CD4-positive, alpha-beta T cell (primary cell): ENCODE measurements around the gene XRCC5. TPM values are rescaled to one million over a fixed set of nuclear protein-coding genes. Genes with fewer than 3 reads are reported as not detected.

Experiments
- ATAC-seq: fragments of 200-7000 bp; cut with Tn5 transposase; one replicate; pipeline ENCODE4 v1.10.0; 2022; ENCODE audit warnings: mild to moderate bottlenecking; ENCODE audit not compliant: poor library complexity
- CTCF ChIA-PET: fragments of 350-600 bp; sonication (Branson Sonifier 250); formaldehyde crosslinking; loops from one replicate; lab custom pipeline; 2021; ENCODE audit warnings: antibody characterized with exemption, inconsistent platforms; lab: Charles Lee
- POLR2A ChIA-PET: fragments of 350-600 bp; sonication (Branson Sonifier 250); formaldehyde crosslinking; loops from one replicate; lab custom pipeline; 2021; ENCODE audit warnings: antibody characterized with exemption, inconsistent platforms; lab: Charles Lee
- DNase-seq, 14 experiments: peaks; one replicate each; pipeline ENCODE4 v3.0.0-alpha.2; 2013 to 2020; ENCODE audit warnings: mixed read lengths in 2 of 14
- H3K27ac ChIP-seq, 2 donors: one replicate each; pipeline versions ENCODE4 v1.5.1 to v1.7.0; 2013; ENCODE audit warnings: low read length in 2 of 2, low read depth in 1 of 2, mild to moderate bottlenecking in 1 of 2
- H3K27me3 ChIP-seq, 2 experiments: 1 replicate in 1 of 2; 2 replicates in 1 of 2; pipeline versions ENCODE4 v1.6.1 to v1.7.0; 2013; ENCODE audit warnings: low read length in 2 of 2, control low read depth in 1 of 2, mild to moderate bottlenecking in 1 of 2, moderate library complexity in 1 of 2; ENCODE audit not compliant: insufficient read depth in 2 of 2, control insufficient read depth in 1 of 2
- H3K36me3 ChIP-seq: one replicate; pipeline ENCODE4 v1.6.1; 2013; ENCODE audit warnings: low read length, control low read depth; ENCODE audit not compliant: insufficient read depth
- H3K4me1 ChIP-seq: one replicate; pipeline ENCODE4 v1.6.1; 2013; ENCODE audit warnings: low read length, control low read depth; ENCODE audit not compliant: insufficient read depth
- H3K4me3 ChIP-seq: one replicate; pipeline ENCODE4 v1.5.1; 2013; ENCODE audit warnings: mild to moderate bottlenecking, low read length, moderate library complexity
- H3K9me3 ChIP-seq, 2 experiments: 1 replicate in 1 of 2; 2 replicates in 1 of 2; pipeline versions ENCODE4 v1.6.1 to v1.7.0; 2013; ENCODE audit warnings: low read length in 2 of 2, mild to moderate bottlenecking in 2 of 2, control low read depth in 1 of 2, moderate library complexity in 1 of 2; ENCODE audit not compliant: control insufficient read depth in 1 of 2, insufficient read depth in 1 of 2
- H3K27ac Mint-ChIP-seq: one replicate; pipeline ENCODE4 v1.8.0; 2020; ENCODE audit warnings: mixed read lengths
- H3K27me3 Mint-ChIP-seq: one replicate; pipeline ENCODE4 v1.8.0; 2021; ENCODE audit warnings: mixed read lengths
- H3K36me3 Mint-ChIP-seq: one replicate; pipeline ENCODE4 v1.8.0; 2021; ENCODE audit warnings: low read depth, mixed read lengths
- H3K4me1 Mint-ChIP-seq: one replicate; pipeline ENCODE4 v1.8.0; 2021; ENCODE audit warnings: low read depth, mixed read lengths
- H3K4me3 Mint-ChIP-seq: one replicate; pipeline ENCODE4 v1.8.0; 2020; ENCODE audit warnings: mild to moderate bottlenecking, mixed read lengths
- H3K9me3 Mint-ChIP-seq: one replicate; pipeline ENCODE4 v1.8.0; 2020; ENCODE audit warnings: mixed read lengths
- CTCF ChIP-seq: fragments of 200-600 bp; IDR thresholded peaks from one replicate; pipeline ENCODE4 v1.8.0; 2022; ENCODE audit warnings: antibody characterized with exemption, mild to moderate bottlenecking
- intact Hi-C, 2 experiments: fragments of 100-400 bp; cut with DNase I in 1 of 2; cut with micrococcal nuclease in 1 of 2; formaldehyde crosslinking; loops; one replicate each; pipeline versions ENCODE4 v1.15.1 to v1.9.0; 2023 to 2025; cut with DNase I, micrococcal nuclease
- total RNA-seq, 174 experiments: library from RNA in 2 of 174; stranded (reverse) in 2 of 174; gene quantifications; one replicate each; pipeline ENCODE4 v1.2.3 and lab custom pipeline; 2021 to 2026

XRCC5 gene
- total RNA-seq, 2 experiments from 2014 or later, result 126 to 129 TPM

- H3K27me3 ChIP-seq, result no peaks in the 10 kb centered on the region
- ATAC-seq (no peak), DNase-seq (no peak)
- H3K27ac ChIP-seq, result no peak overlapping the region
- Mint-ChIP-seq H3K27ac (no peak overlapping the region), H3K27me3 (no peaks in the 10 kb centered on the region), H3K9me3 (no peaks in the 10 kb centered on the region), H3K4me3 (no peak overlapping the region), H3K4me1 (peaks cover 27% of the 10 kb centered on the region), H3K36me3 (no peaks in the 10 kb centered on the region)
- H3K36me3 ChIP-seq, result no peaks in the 10 kb centered on the region
- ChIA-PET CTCF (no interaction called here), POLR2A (no interaction called here)
- intact Hi-C loops, result no loop called here
- no peaks in the 10 kb centered on the region for H3K9me3 ChIP-seq
- H3K4me3 ChIP-seq, result no peak overlapping the region
- peaks cover 12% of the 10 kb centered on the region for H3K4me1 ChIP-seq
- no peak for TF ChIP-seq CTCF
Measured at GRCh38 chr2:216090369-216090786, 18.8 kb upstream of the XRCC5 start.

- H3K27ac Mint-ChIP-seq, result no peak overlapping the region
- no peaks in the 10 kb centered on the region for H3K27me3 Mint-ChIP-seq
- H3K4me3 Mint-ChIP-seq, result no peak overlapping the region
- H3K36me3 ChIP-seq, result peaks cover 4% of the 10 kb centered on the region
- peaks cover 9% of the 10 kb centered on the region for H3K4me1 Mint-ChIP-seq
- no peaks in the 10 kb centered on the region for H3K9me3 ChIP-seq
- H3K27ac ChIP-seq, result no peak overlapping the region
- no peak for TF ChIP-seq CTCF
- H3K4me1 ChIP-seq, result no peaks in the 10 kb centered on the region
- no peak overlapping the region for H3K4me3 ChIP-seq
- ChIA-PET POLR2A (interaction anchor here (3.9 kb wide), 1 partner anchor 17 kb away, joined by 14 read pairs; the partner anchor contains the start of gene XRCC5), CTCF (no interaction called here)
- peaks cover 10% of the 10 kb centered on the region for H3K36me3 Mint-ChIP-seq
- ATAC-seq, result no peak
- no peaks in the 10 kb centered on the region for H3K9me3 Mint-ChIP-seq
- H3K27me3 ChIP-seq, result no peaks in the 10 kb centered on the region
- intact Hi-C loops, result no loop called here
- DNase-seq, result no peak
Measured at GRCh38 chr2:216092646-216093045, 16.5 kb upstream of the XRCC5 start.

GRCh38 chr2:216094701-216095100, 14.4 kb upstream of the XRCC5 start:
- Mint-ChIP-seq H3K4me3 (no peak overlapping the region), H3K9me3 (no peaks in the 10 kb centered on the region), H3K27ac (no peak overlapping the region), H3K4me1 (peaks cover 4% of the 10 kb centered on the region), H3K36me3 (peaks cover 10% of the 10 kb centered on the region), H3K27me3 (no peaks in the 10 kb centered on the region)
- Histone ChIP-seq H3K9me3 (no peaks in the 10 kb centered on the region), H3K36me3 (peaks cover 4% of the 10 kb centered on the region), H3K4me1 (no peaks in the 10 kb centered on the region), H3K4me3 (no peak overlapping the region), H3K27ac (no peak overlapping the region), H3K27me3 (no peaks in the 10 kb centered on the region)
- intact Hi-C loops, result no loop called here
- POLR2A ChIA-PET, result interaction anchor here (3.9 kb wide), 1 partner anchor 15 kb away, joined by 14 read pairs; the partner anchor contains the start of gene XRCC5
- ATAC-seq, result no peak
- TF ChIP-seq CTCF, result no peak
- no peak for DNase-seq
- CTCF ChIA-PET, result interaction anchor here (0.6 to 1.4 kb wide), 2 partner anchors 8 to 12 kb away, joined by 3 read pairs; no protein-coding TSS in a partner anchor
